ENCODE data around the gene RPS6KC1. TPM values are rescaled to one million over a fixed set of nuclear protein-coding genes. Genes with fewer than 3 reads are reported as not detected.
"Not testable (repeated sequence)": the region's sequence is repeated elsewhere in the genome, so short reads cannot be mapped to it uniquely, and the experiment has no call there.

The RPS6KC1 gene
- total and polyA plus RNA-seq, 8 donors: 15.8 to 25.2 (median 23.5) TPM

- H3K4me3 ChIP-seq: no peak overlapping the region
- H3K27me3 ChIP-seq: no peaks in the 10 kb centered on the region
- intact Hi-C loops (cut with DNase I): no loop called here
- ATAC-seq (peak; percentile 24), DNase-seq (no peak)
- no peak for TF ChIP-seq CTCF (IDR thresholded peaks at IDR 0.05)
- no peaks in the 10 kb centered on the region for H3K9me3 ChIP-seq
- no peaks in the 10 kb centered on the region for H3K36me3 ChIP-seq
- no peak overlapping the region for H3K27ac ChIP-seq
- no peaks in the 10 kb centered on the region for H3K4me1 ChIP-seq
Observed at GRCh38 chr1:213154056-213154685, 103.1 kb downstream of the RPS6KC1 start.

GRCh38 chr1:213159376-213159775 lies 108.3 kb downstream of the RPS6KC1 start:
- H3K27me3 ChIP-seq: no peaks in the 10 kb centered on the region
- H3K9me3 ChIP-seq: no peaks in the 10 kb centered on the region
- intact Hi-C loops (cut with DNase I): no loop called here
- no peaks in the 10 kb centered on the region for H3K36me3 ChIP-seq
- TF ChIP-seq CTCF (IDR thresholded peaks at IDR 0.05): no peak
- DNase-seq: peak in 2 of 4 donors; percentile 15 to 20
- no peak overlapping the region for H3K4me3 ChIP-seq
- no peak overlapping the region for H3K27ac ChIP-seq
- ATAC-seq: no peak
- no peaks in the 10 kb centered on the region for H3K4me1 ChIP-seq

GRCh38 chr1:213160442-213160841 lies 109.4 kb downstream of the RPS6KC1 start:
- DNase-seq; H3K9me3 ChIP-seq; H3K4me3 ChIP-seq; ATAC-seq; intact Hi-C loops (cut with DNase I); H3K27ac ChIP-seq; H3K4me1 ChIP-seq; H3K27me3 ChIP-seq; H3K36me3 ChIP-seq: not testable (repeated sequence)

- DNase-seq (no peak), ATAC-seq (no peak)
- Histone ChIP-seq H3K27ac (no peak overlapping the region), H3K9me3 (no peaks in the 10 kb centered on the region), H3K27me3 (no peaks in the 10 kb centered on the region), H3K4me1 (no peaks in the 10 kb centered on the region), H3K4me3 (no peak overlapping the region), H3K36me3 (no peaks in the 10 kb centered on the region)
- intact Hi-C loops (cut with DNase I): no loop called here
- no peak for TF ChIP-seq CTCF (IDR thresholded peaks at IDR 0.05)
Observed at GRCh38 chr1:213162338-213162737, 111.3 kb downstream of the RPS6KC1 start.

- Histone ChIP-seq H3K27me3 (no peaks in the 10 kb centered on the region), H3K36me3 (no peaks in the 10 kb centered on the region), H3K27ac (no peak overlapping the region), H3K9me3 (no peaks in the 10 kb centered on the region), H3K4me1 (no peaks in the 10 kb centered on the region), H3K4me3 (no peak overlapping the region)
- intact Hi-C loops (cut with DNase I): no loop called here
- DNase-seq: no peak
- ATAC-seq: no peak
- TF ChIP-seq CTCF (IDR thresholded peaks at IDR 0.05): no peak
Observed at GRCh38 chr1:213162862-213163261, 111.8 kb downstream of the RPS6KC1 start.

GRCh38 chr1:213163278-213163711 lies 112.3 kb downstream of the RPS6KC1 start:
- no peak for ATAC-seq
- Histone ChIP-seq H3K27ac (no peak overlapping the region), H3K4me3 (no peak overlapping the region), H3K9me3 (no peaks in the 10 kb centered on the region), H3K4me1 (no peaks in the 10 kb centered on the region), H3K36me3 (no peaks in the 10 kb centered on the region), H3K27me3 (no peaks in the 10 kb centered on the region)
- no peak for DNase-seq
- TF ChIP-seq CTCF (IDR thresholded peaks at IDR 0.05): no peak
- intact Hi-C loops (cut with DNase I): no loop called here

Data from left lung (tissue), 10 donors.